GM23338 (cell line): ENCODE results near the gene RAI14.

ENCODE experiments used
- CTCF ChIP-seq, 2 experiments: fragments of 200-600 bp in 1 of 2; sonication (generic) in 1 of 2; conservative IDR thresholded peaks; 2 replicates each; pipeline versions ENCODE4 v1.5.1 to v1.6.1; 2016 to 2017; ENCODE audit warnings: antibody characterized with exemption in 2 of 2, low read depth in 2 of 2, mild to moderate bottlenecking in 2 of 2, moderate library complexity in 1 of 2
- ETS1 ChIP-seq: IDR thresholded peaks from 2 replicates; pipeline ENCODE4 v1.6.1; 2016; ENCODE audit warnings: antibody characterized with exemption
- EZH2 ChIP-seq: fragments of 200-600 bp; sonication (generic); IDR thresholded peaks from one replicate; pipeline ENCODE4 v1.8.0; 2017; ENCODE audit warnings: antibody characterized with exemption, mild to moderate bottlenecking, low read depth; ENCODE audit not compliant: unreplicated experiment
- EZH2phosphoT487 ChIP-seq: fragments of 200-600 bp; sonication (generic); IDR thresholded peaks from one replicate; pipeline ENCODE4 v1.8.1; 2018; ENCODE audit warnings: antibody characterized with exemption; ENCODE audit not compliant: unreplicated experiment
- POLR2AphosphoS5 ChIP-seq: IDR thresholded peaks from 2 replicates; pipeline ENCODE4 v1.6.1; 2016; ENCODE audit warnings: antibody characterized with exemption, low read depth

GRCh38 chr5:34717426-34718327 lies 61.5 kb downstream of the RAI14 start:
- TF ChIP-seq CTCF (conservative IDR thresholded peaks at IDR 0.05; ENCODE audit: low read depth in 2 of 2) (no peak), POLR2AphosphoS5 (no peak), EZH2phosphoT487 (no peak), ETS1 (no peak), EZH2 (no peak)
